Heart left ventricle (tissue), 16 donors: Measurements from ENCODE around the gene FOXRED2. TPM values are rescaled to one million over a fixed set of nuclear protein-coding genes. Genes with fewer than 3 reads are reported as not detected.

Experiments
- ATAC-seq, 4 donors: fragments of 200-7000 bp; cut with Tn5 transposase; one replicate each; pipeline ENCODE4 v1.9.1; 2020 to 2022; ENCODE audit warnings: moderate library complexity in 4 of 4, mild to moderate bottlenecking in 3 of 4, moderate number of reproducible peaks in 1 of 4
- DNase-seq, 5 donors: peaks; one replicate each; pipeline ENCODE4 v3.0.0-alpha.2; 2020
- H3K27ac ChIP-seq, 12 donors: fragments of 200-600 bp; sonication (generic) in 4 of 12; one replicate each; pipeline versions ENCODE4 v1.5.0 to v1.8.0; 2016 to 2022; ENCODE audit warnings: mild to moderate bottlenecking in 2 of 12
- H3K27me3 ChIP-seq, 9 donors: fragments of 200-600 bp; sonication (generic) in 2 of 9; one replicate each; pipeline versions ENCODE4 v1.5.1 to v1.8.0; 2016 to 2022; ENCODE audit warnings: mild to moderate bottlenecking in 3 of 9
- H3K36me3 ChIP-seq, 9 donors: fragments of 200-600 bp; sonication (generic) in 2 of 9; one replicate each; pipeline versions ENCODE4 v1.5.0 to v1.8.0; 2018 to 2022; ENCODE audit warnings: mild to moderate bottlenecking in 2 of 9
- H3K4me1 ChIP-seq, 12 donors: fragments of 200-600 bp; sonication (generic) in 4 of 12; one replicate each; pipeline versions ENCODE4 v1.5.0 to v1.8.0; 2016 to 2022; ENCODE audit warnings: mild to moderate bottlenecking in 3 of 12
- H3K4me3 ChIP-seq, 12 donors: fragments of 200-600 bp; sonication (generic) in 4 of 12; one replicate each; pipeline versions ENCODE4 v1.5.0 to v1.8.0; 2017 to 2022; ENCODE audit warnings: mild to moderate bottlenecking in 9 of 12, moderate library complexity in 4 of 12
- H3K9me3 ChIP-seq, 12 donors: fragments of 200-600 bp; sonication (generic) in 4 of 12; one replicate each; pipeline versions ENCODE4 v1.5.0 to v1.8.0; 2016 to 2022; ENCODE audit warnings: mild to moderate bottlenecking in 1 of 12
- CTCF ChIP-seq, 12 donors: fragments of 200-600 bp; sonication (generic) in 4 of 12; IDR thresholded peaks; one replicate each; pipeline versions ENCODE4 v1.5.0 to v1.8.0; 2018 to 2022; ENCODE audit warnings: antibody characterized with exemption in 12 of 12, mild to moderate bottlenecking in 5 of 12
- POLR2A ChIP-seq, 2 donors: fragments of 450-650 bp; IDR thresholded peaks; one replicate each; pipeline ENCODE4 v1.6.1; 2017; ENCODE audit warnings: antibody characterized with exemption in 2 of 2, mild to moderate bottlenecking in 2 of 2, moderate library complexity in 2 of 2
- WGBS, 4 donors: extraction: QIAGEN DNeasy Blood & Tissue Kit in 2 of 4; methylation state at CpG; one replicate each; pipeline versions ENCODE4 v1.1.5 to v1.1.7; 2013 to 2018; 5-methylcytosine and 5-hydroxymethylcytosine counted together
- intact Hi-C, 10 donors: fragments of 100-400 bp; cut with DNase I; formaldehyde crosslinking; loops; one replicate each; pipeline versions ENCODE4 v1.11.1 to v1.14.2; 2022
- polyA plus RNA-seq, 2 donors: library from polyadenylated mRNA; stranded (reverse); fragments of 200-250 nt; gene quantifications; one replicate each; pipeline ENCODE4 v1.2.3, GENCODE V29; 2013
- total RNA-seq, 9 donors: library from RNA; depleted of rRNA in 2 of 9; stranded (reverse); fragments of >200 nt in 2 of 9; fragmentation: NEBNext Ultra II Directional in 3 of 9; extraction: Animal tissue kit (Norgen Biotek cat#: 25700) in 3 of 9; gene quantifications; one replicate each; pipeline versions ENCODE4 v1.1.0 to v1.2.4, GENCODE V29; 2016 to 2023
- donor health status: ischemic (EF 13 %, LVEDD 7.1; RV severe dilation, severe dysfunction).
- donor health status: healthy with polysubstance abuse.
- donor health status: DM: no; HTN: yes; CAD: no.
- donor health status: DM: no; HTN: no; CAD: no.
- donor health status: ischemic (EF 25% LVEDD 6.9; RV normal size, moderate dysfunction).
- donor health status: ischemic (EF 25% LVEDD 5.7; RV mildly dilated, moderate dysfunction).
- donor health status: healthy.
- donor health status: DM: yes; HTN: yes; CAD: no.
- donor health status: ischemic (EF 35%, LVEDD 5.7; RV mildly dilated, moderate dysfunction).
- donor health status: nonischemic (EF 11% LVEDD 7.7; RV severe dilation, severe dysfunction).
- donor health status: DM: yes; HTN: yes; CAD: no.
- donor health status: PGD.
- donor health status: ischemic (EF 29% LVEDD 5.4; RV normal size, mild dysfunction).
- donor health status: nonischemic (EF 23%, LVEDD 6.1; RV moderate dilation, normal function).

FOXRED2 gene
- total and polyA plus RNA-seq, 11 donors, result 3.5 to 12.1 (median 6.9) TPM

DNA sequence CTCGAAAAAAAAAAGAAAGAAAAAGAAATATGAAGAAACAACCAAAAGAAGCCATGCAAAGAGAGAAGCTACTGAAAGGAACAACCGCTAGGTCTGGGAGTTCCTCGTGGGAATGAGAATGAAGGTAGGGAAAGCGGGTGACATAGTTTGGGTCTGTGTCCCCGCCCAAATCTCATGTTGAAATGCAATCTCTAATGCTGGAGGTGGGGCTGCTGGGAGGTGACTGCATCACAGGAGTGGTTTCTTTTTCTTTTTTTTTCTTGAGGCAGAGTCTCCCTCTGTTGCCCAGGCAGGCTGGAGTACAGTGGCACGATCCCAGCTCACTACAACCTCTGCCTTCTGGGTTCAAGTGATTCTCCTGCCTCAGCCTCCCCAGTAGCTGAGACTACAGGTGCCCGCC, 15.7 kb downstream of the FOXRED2 start:
- Histone ChIP-seq H3K27ac (no peak overlapping the region), H3K4me1 (peaks cover 0 to 10% (median 0%) of the 10 kb centered on the region in 12 donors), H3K36me3 (peaks cover 0 to 42% (median 0%) of the 10 kb centered on the region in 9 donors), H3K4me3 (no peak overlapping the region), H3K27me3 (no peaks in the 10 kb centered on the region), H3K9me3 (no peaks in the 10 kb centered on the region)
- 92 to 95% (median 94%) methylated on average over 7 of the region's 7 CpGs for WGBS, 4 donors
- no peak for DNase-seq
- no peak for TF ChIP-seq POLR2A (IDR thresholded peaks at IDR 0.05)
- TF ChIP-seq CTCF (IDR thresholded peaks at IDR 0.05), result no peak
- intact Hi-C loops, result no loop called here
- no peak for ATAC-seq

- Histone ChIP-seq H3K4me3 (no peak overlapping the region), H3K27me3 (no peaks in the 10 kb centered on the region), H3K36me3 (peaks cover 0 to 23% (median 0%) of the 10 kb centered on the region in 9 donors), H3K27ac (no peak overlapping the region), H3K9me3 (no peaks in the 10 kb centered on the region), H3K4me1 (peaks cover 0 to 10% (median 6%) of the 10 kb centered on the region in 12 donors)
- peak; percentile 52 to 78 (median 64) for TF ChIP-seq CTCF (IDR thresholded peaks at IDR 0.05)
- TF ChIP-seq POLR2A (IDR thresholded peaks at IDR 0.05), result no peak
- intact Hi-C loops, result loop anchor here in 6 of 10 donors (2.0 to 10.0 kb wide), 4 partner anchors 292 to 342 kb away; no protein-coding TSS in a partner anchor
- WGBS, 4 donors, result 85 to 90% (median 88%) methylated on average over 13 of the region's 13 CpGs
- ATAC-seq, result no peak
- DNase-seq, result peak in 3 of 5 donors; percentile 46 to 54 (median 53)
Observed at GRCh38 chr22:36486619-36487384, 20.0 kb downstream of the FOXRED2 start.

GRCh38 chr22:36481393-36482168, 25.3 kb downstream of the FOXRED2 start, which contains the start of gene TXN2:
Gene TXN2, minus strand, starts transcription at chr22:36481640. Its CDS starts 803 bp downstream, at chr22:36480837.
- intact Hi-C loops, result loop anchor here in 5 of 10 donors (10.0 kb wide), 2 partner anchors 287 to 337 kb away; no protein-coding TSS in a partner anchor
- H3K4me1 ChIP-seq, result peaks cover 0 to 28% (median 14%) of the 10 kb centered on the region in 12 donors
- H3K9me3 ChIP-seq, result no peaks in the 10 kb centered on the region
- H3K36me3 ChIP-seq, result peaks cover 0 to 41% (median 37%) of the 10 kb centered on the region in 9 donors
- TF ChIP-seq CTCF (IDR thresholded peaks at IDR 0.05) (no peak), POLR2A (IDR thresholded peaks at IDR 0.05) (peak in 1 of 2 donors; percentile 69)
- peak within 1 kb of the TSS; percentile 97 to 100 (median 99) for H3K27ac ChIP-seq
- H3K4me3 ChIP-seq, result peak within 1 kb of the TSS; percentile 32 to 89 (median 76)
- peak; percentile 95 to 98 (median 96) for ATAC-seq
- 0 to 1% (median 1%) methylated on average over 50 to 62 of the region's 62 CpGs for WGBS, 4 donors
- no peaks in the 10 kb centered on the region for H3K27me3 ChIP-seq
- DNase-seq, result peak; percentile 97 to 99 (median 98)
